ENCODE data around the gene MAPK8IP2.
A peak's percentile ranks its signal among the peaks of the same experiment; 100 is the strongest.

Gene MAPK8IP2

GRCh38 chr22:50600538-50600937 lies at the start of gene MAPK8IP2:
TSS of gene MAPK8IP2 (plus strand) at chr22:50600793. CDS start at chr22:50600819, 26 bp downstream.
- peak in 7 of 10 donors; percentile 39 to 93 (median 48) for DNase-seq
- intact Hi-C loops (cut with DNase I) = no loop called here

GRCh38 chr22:50551160-50551752 lies 49.3 kb upstream of the MAPK8IP2 start:
- DNase-seq = peak in 1 of 10 donors; percentile 57
- intact Hi-C loops (cut with DNase I) = no loop called here

GRCh38 chr22:50553310-50553709 lies 47.3 kb upstream of the MAPK8IP2 start:
- intact Hi-C loops (cut with DNase I) = no loop called here
- DNase-seq = peak in 1 of 10 donors; percentile 2

GRCh38 chr22:50556703-50557102 lies 43.9 kb upstream of the MAPK8IP2 start:
- intact Hi-C loops (cut with DNase I) = no loop called here
- no peak for DNase-seq

GRCh38 chr22:50560034-50560433 lies 40.6 kb upstream of the MAPK8IP2 start:
- DNase-seq = peak in 1 of 10 donors; percentile 25
- intact Hi-C loops (cut with DNase I) = loop anchor here (2.0 kb wide), 1 partner anchor 19 kb away; no protein-coding TSS in a partner anchor

GRCh38 chr22:50561401-50562358 lies 38.9 kb upstream of the MAPK8IP2 start:
- DNase-seq = peak in 3 of 10 donors; percentile 4 to 52 (median 34)
- intact Hi-C loops (cut with DNase I) = loop anchor here (2.0 kb wide), 3 partner anchors 21 to 35 kb away; partner anchors contain the start of gene CHKB

- DNase-seq = peak; percentile 93 to 100 (median 98)
- intact Hi-C loops (cut with DNase I) = loop anchor here (2.0 kb wide), 2 partner anchors 20 to 36 kb away; partner anchors contain the start of gene CHKB
Observed at GRCh38 chr22:50562523-50563412, 37.8 kb upstream of the MAPK8IP2 start, which contains the start of gene SYCE3. TSS of gene SYCE3 (minus strand) at chr22:50562919. CDS start at chr22:50556405, 6,514 bp downstream.

- DNase-seq = peak in 3 of 10 donors; percentile 12 to 77 (median 76)
- intact Hi-C loops (cut with DNase I) = loop anchor here (2.0 kb wide), 2 partner anchors 19 to 37 kb away; partner anchors contain the start of gene CHKB
Observed at GRCh38 chr22:50563413-50564160, 37.0 kb upstream of the MAPK8IP2 start.

- DNase-seq = peak in 2 of 10 donors; percentile 40
- intact Hi-C loops (cut with DNase I) = no loop called here
Observed at GRCh38 chr22:50564289-50564688, 36.3 kb upstream of the MAPK8IP2 start.

- DNase-seq = peak in 2 of 10 donors; percentile 5 to 52
- intact Hi-C loops (cut with DNase I) = no loop called here
Observed at GRCh38 chr22:50567721-50568252, 32.8 kb upstream of the MAPK8IP2 start.

GRCh38 chr22:50568626-50569025 lies 32.0 kb upstream of the MAPK8IP2 start:
- intact Hi-C loops (cut with DNase I) = no loop called here
- peak in 2 of 10 donors; percentile 25 to 76 for DNase-seq

- DNase-seq = peak in 2 of 10 donors; percentile 38 to 52
- intact Hi-C loops (cut with DNase I) = no loop called here
Observed at GRCh38 chr22:50569041-50569459, 31.5 kb upstream of the MAPK8IP2 start.

- intact Hi-C loops (cut with DNase I) = no loop called here
- DNase-seq = peak in 2 of 10 donors; percentile 32 to 69
Observed at GRCh38 chr22:50569896-50570535, 30.6 kb upstream of the MAPK8IP2 start.

- intact Hi-C loops (cut with DNase I) = no loop called here
- peak in 2 of 10 donors; percentile 50 to 63 for DNase-seq
Observed at GRCh38 chr22:50570861-50571260, 29.7 kb upstream of the MAPK8IP2 start.

- intact Hi-C loops (cut with DNase I) = no loop called here
- DNase-seq = peak in 2 of 10 donors; percentile 74 to 77
Observed at GRCh38 chr22:50571264-50572175, 29.1 kb upstream of the MAPK8IP2 start.

- peak in 2 of 10 donors; percentile 55 to 75 for DNase-seq
- intact Hi-C loops (cut with DNase I) = no loop called here
Observed at GRCh38 chr22:50572965-50573364, 27.6 kb upstream of the MAPK8IP2 start.

Data from posterior cingulate gyrus (tissue), 11 donors.